Measurements from ENCODE around the gene TNFSF11.
"Not testable (repeated sequence)": the region's sequence is repeated elsewhere in the genome, so short reads cannot be mapped to it uniquely, and the experiment has no call there.

The TNFSF11 gene

GRCh38 chr13:42574011-42574410, at the start of gene TNFSF11:
Gene TNFSF11 (plus strand): TSS chr13:42574152. CDS start chr13:42574304, 152 bp downstream.
- DNase-seq: no peak

GRCh38 chr13:42524487-42525034, 49.4 kb upstream of the TNFSF11 start:
- no peak for DNase-seq

GRCh38 chr13:42525035-42525504, 48.9 kb upstream of the TNFSF11 start:
- no peak for DNase-seq

- DNase-seq: no peak
Observed at GRCh38 chr13:42526276-42526675, 47.7 kb upstream of the TNFSF11 start.

- no peak for DNase-seq
Observed at GRCh38 chr13:42526804-42527203, 47.1 kb upstream of the TNFSF11 start.

GRCh38 chr13:42532561-42533335, 41.2 kb upstream of the TNFSF11 start:
- DNase-seq: no peak

GRCh38 chr13:42533336-42533591, 40.7 kb upstream of the TNFSF11 start:
- DNase-seq: no peak

GRCh38 chr13:42534785-42535184, 39.2 kb upstream of the TNFSF11 start:
- no peak for DNase-seq

GRCh38 chr13:42538996-42539395, 35.0 kb upstream of the TNFSF11 start:
- no peak for DNase-seq

- no peak for DNase-seq
Observed at GRCh38 chr13:42539670-42540069, 34.3 kb upstream of the TNFSF11 start.

GRCh38 chr13:42543215-42543797, 30.6 kb upstream of the TNFSF11 start:
- DNase-seq: no peak

- DNase-seq: no peak
Observed at GRCh38 chr13:42544246-42544926, 29.6 kb upstream of the TNFSF11 start.

- no peak for DNase-seq
Observed at GRCh38 chr13:42545842-42546241, 28.1 kb upstream of the TNFSF11 start.

GRCh38 chr13:42547612-42548011, 26.3 kb upstream of the TNFSF11 start:
- no peak for DNase-seq

GRCh38 chr13:42548731-42549551, 25.0 kb upstream of the TNFSF11 start:
- no peak for DNase-seq

- DNase-seq: no peak
Observed at GRCh38 chr13:42549552-42549936, 24.4 kb upstream of the TNFSF11 start.

GRCh38 chr13:42551611-42552010, 22.3 kb upstream of the TNFSF11 start:
- DNase-seq: no peak

- no peak for DNase-seq
Observed at GRCh38 chr13:42553098-42554046, 20.6 kb upstream of the TNFSF11 start.

- DNase-seq: no peak
Observed at GRCh38 chr13:42559057-42559456, 14.9 kb upstream of the TNFSF11 start.

- DNase-seq: not testable (repeated sequence)
Observed at GRCh38 chr13:42559573-42560218, 14.3 kb upstream of the TNFSF11 start.

- not testable (repeated sequence) for DNase-seq
Observed at GRCh38 chr13:42560320-42560719, 13.6 kb upstream of the TNFSF11 start.
